GM13976 (cell line): Measurements from ENCODE around the gene BAZ1A.

Experiments used
- DNase-seq: peaks from one replicate; pipeline ENCODE4 v3.0.0; 2012; ENCODE audit warnings: low spot score
- in situ Hi-C: fragments of 300-500 bp; cut with MboI; formaldehyde crosslinking; loops from one replicate; pipeline ENCODE4 v1.12.0; 2022; ENCODE audit warnings: low sequenced_read_pairs, mixed read lengths, inconsistent platforms; ENCODE audit not compliant: unreplicated experiment
- TF ChIP-seq, protein P1 (sequence below): IDR thresholded peaks from 2 replicates; pipeline ENCODE4 v1.5.1; 2012; ENCODE audit warnings: borderline replicate concordance, mild to moderate bottlenecking; ENCODE audit not compliant: insufficient read depth; ENCODE audit errors: extremely low read depth, missing control alignments, control extremely low read depth

The BAZ1A gene

GRCh38 chr14:34911209-34912150, 36.3 kb upstream of the BAZ1A start:
- DNase-seq, result no peak
- in situ Hi-C loops, result no loop called here
- TF ChIP-seq, protein P1, sequence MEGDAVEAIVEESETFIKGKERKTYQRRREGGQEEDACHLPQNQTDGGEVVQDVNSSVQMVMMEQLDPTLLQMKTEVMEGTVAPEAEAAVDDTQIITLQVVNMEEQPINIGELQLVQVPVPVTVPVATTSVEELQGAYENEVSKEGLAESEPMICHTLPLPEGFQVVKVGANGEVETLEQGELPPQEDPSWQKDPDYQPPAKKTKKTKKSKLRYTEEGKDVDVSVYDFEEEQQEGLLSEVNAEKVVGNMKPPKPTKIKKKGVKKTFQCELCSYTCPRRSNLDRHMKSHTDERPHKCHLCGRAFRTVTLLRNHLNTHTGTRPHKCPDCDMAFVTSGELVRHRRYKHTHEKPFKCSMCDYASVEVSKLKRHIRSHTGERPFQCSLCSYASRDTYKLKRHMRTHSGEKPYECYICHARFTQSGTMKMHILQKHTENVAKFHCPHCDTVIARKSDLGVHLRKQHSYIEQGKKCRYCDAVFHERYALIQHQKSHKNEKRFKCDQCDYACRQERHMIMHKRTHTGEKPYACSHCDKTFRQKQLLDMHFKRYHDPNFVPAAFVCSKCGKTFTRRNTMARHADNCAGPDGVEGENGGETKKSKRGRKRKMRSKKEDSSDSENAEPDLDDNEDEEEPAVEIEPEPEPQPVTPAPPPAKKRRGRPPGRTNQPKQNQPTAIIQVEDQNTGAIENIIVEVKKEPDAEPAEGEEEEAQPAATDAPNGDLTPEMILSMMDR, result no peak

GRCh38 chr14:34906287-34906686, 31.1 kb upstream of the BAZ1A start:
- TF ChIP-seq, protein P1, result no peak
- DNase-seq, result no peak
- in situ Hi-C loops, result no loop called here

GRCh38 chr14:34895277-34895676, 20.1 kb upstream of the BAZ1A start:
- in situ Hi-C loops, result no loop called here
- DNase-seq, result no peak
- TF ChIP-seq, protein P1, result no peak

- DNase-seq, result no peak
- in situ Hi-C loops, result no loop called here
- TF ChIP-seq, protein P1, result no peak
These were observed 15.8 kb upstream of the BAZ1A start for GRCh38 chr14:34890937-34891336.

DNA sequence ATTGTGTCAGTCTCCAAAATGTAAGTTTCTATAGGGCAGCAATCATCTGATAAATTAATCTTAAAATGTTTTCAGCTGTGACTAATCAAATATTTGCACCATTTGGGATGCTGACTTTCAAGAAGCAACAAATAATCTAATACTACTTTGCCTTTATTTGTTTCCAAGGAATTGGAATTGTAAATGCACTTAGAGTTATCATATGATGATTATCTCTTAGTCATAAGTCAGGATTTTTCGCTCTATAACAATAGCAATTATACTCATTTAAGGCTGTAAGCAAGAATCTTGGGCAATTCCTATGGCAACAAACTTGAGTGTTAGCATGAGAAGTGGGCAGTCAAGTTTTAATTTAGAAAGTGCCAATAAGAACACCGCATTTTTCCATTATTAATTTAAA, 13.0 kb upstream of the BAZ1A start:
- in situ Hi-C loops, result no loop called here
- no peak for DNase-seq
- TF ChIP-seq, protein P1, result no peak

GRCh38 chr14:34883954-34884353, 8.8 kb upstream of the BAZ1A start:
- TF ChIP-seq, protein P1, result no peak
- in situ Hi-C loops, result no loop called here
- DNase-seq, result no peak
